ENCODE data around the gene CDH18.

The CDH18 gene

DNA sequence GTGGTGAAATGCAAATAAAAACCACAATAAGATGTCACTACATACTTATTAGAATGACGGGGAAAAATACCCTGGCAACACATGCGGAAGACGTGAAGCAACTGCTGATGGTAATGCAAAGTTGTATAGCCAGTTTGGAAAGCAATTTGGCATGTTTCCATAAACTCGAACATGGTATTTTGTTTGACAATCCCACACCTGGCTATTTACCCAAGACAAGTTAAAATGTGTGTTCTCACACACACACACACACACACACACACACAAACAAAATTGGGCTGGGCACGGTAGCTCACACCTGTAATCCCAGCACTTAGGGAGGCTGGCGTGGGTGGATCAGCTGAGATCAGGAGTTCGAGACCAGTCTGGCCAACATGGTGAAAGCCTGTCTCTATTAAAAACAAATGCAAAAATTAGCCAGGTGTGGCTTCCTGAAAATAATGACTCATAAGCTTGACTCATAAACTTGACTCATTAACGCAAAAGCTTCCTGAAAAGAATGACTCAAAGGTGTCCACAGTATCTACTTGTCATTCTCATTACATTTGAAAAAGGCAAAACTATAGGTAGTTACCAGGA, 456.5 kb downstream of the CDH18 start:
- H3K4me3 ChIP-seq (ENCODE audit: low read depth, low read length), result no peak overlapping the region
- no peak for TF ChIP-seq CTCF (IDR thresholded peaks at IDR 0.05; ENCODE audit: low read depth, low read length)
- DNase-seq (ENCODE audit: low read depth, low spot score), result peak; percentile 50
- in situ Hi-C loops (cut with HindIII; ENCODE audit: low sequenced_read_pairs), result no loop called here

DNA sequence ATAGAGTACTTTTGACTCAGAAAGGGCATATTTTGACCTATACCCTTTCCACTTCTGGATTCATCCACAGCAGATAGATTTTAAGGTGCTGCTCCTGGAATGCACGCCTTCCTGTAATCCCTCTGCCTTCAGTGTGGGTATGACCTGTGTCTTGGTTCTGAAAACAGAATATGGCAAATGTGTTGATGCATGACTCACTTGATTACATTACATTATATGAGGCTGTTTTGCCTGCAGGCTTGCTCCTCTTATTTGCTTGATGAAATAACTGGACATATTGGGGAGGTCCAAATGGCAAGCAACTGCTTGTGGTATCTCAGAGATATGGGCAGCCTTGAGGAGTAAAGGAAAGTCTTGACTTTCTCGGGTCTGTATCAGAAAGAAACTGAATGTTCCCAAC, 468.6 kb downstream of the CDH18 start:
- TF ChIP-seq CTCF (IDR thresholded peaks at IDR 0.05; ENCODE audit: low read depth, low read length), result no peak
- H3K4me3 ChIP-seq (ENCODE audit: low read depth, low read length), result no peak overlapping the region
- in situ Hi-C loops (cut with HindIII; ENCODE audit: low sequenced_read_pairs), result no loop called here
- DNase-seq (ENCODE audit: low read depth, low spot score), result no peak

GRCh38 chr5:19498852-19499251, 489.1 kb downstream of the CDH18 start:
- in situ Hi-C loops (cut with HindIII; ENCODE audit: low sequenced_read_pairs), result no loop called here
- TF ChIP-seq CTCF (IDR thresholded peaks at IDR 0.05; ENCODE audit: low read depth, low read length), result no peak
- no peak for DNase-seq (ENCODE audit: low read depth, low spot score)
- H3K4me3 ChIP-seq (ENCODE audit: low read depth, low read length), result no peak overlapping the region

GRCh38 chr5:19497229-19497815, 490.7 kb downstream of the CDH18 start:
- DNase-seq (ENCODE audit: low read depth, low spot score), result no peak
- in situ Hi-C loops (cut with HindIII; ENCODE audit: low sequenced_read_pairs), result no loop called here
- no peak for TF ChIP-seq CTCF (IDR thresholded peaks at IDR 0.05; ENCODE audit: low read depth, low read length)
- no peak overlapping the region for H3K4me3 ChIP-seq (ENCODE audit: low read depth, low read length)

- in situ Hi-C loops (cut with HindIII; ENCODE audit: low sequenced_read_pairs), result no loop called here
- no peak for TF ChIP-seq CTCF (IDR thresholded peaks at IDR 0.05; ENCODE audit: low read depth, low read length)
- no peak overlapping the region for H3K4me3 ChIP-seq (ENCODE audit: low read depth, low read length)
- peak; percentile 2 for DNase-seq (ENCODE audit: low read depth, low spot score)
These were observed 491.9 kb downstream of the CDH18 start for GRCh38 chr5:19496056-19496455.

DNA sequence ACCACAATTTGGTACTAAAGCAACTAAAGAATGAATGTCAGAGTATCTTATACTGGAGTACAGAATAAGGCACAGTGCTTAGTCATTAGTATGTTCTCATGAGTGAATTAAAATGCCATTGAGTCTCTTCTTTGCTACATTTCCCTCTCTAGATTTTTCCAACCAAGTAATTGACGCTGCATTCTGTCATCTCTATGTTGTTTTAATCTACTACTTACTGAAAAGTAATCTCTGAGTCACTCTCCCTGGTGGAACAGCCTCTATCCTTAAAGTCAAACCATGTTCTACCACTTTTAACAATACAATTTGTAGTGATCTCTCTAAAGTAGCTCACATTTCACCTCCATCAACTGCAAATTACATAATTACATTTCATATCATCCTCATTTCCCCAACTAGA, 495.1 kb downstream of the CDH18 start:
- H3K4me3 ChIP-seq (ENCODE audit: low read depth, low read length), result no peak overlapping the region
- in situ Hi-C loops (cut with HindIII; ENCODE audit: low sequenced_read_pairs), result no loop called here
- DNase-seq (ENCODE audit: low read depth, low spot score), result peak; percentile 24
- TF ChIP-seq CTCF (IDR thresholded peaks at IDR 0.05; ENCODE audit: low read depth, low read length), result no peak

All from astrocyte of the spinal cord (primary cell).